Ovary (tissue), 9 donors: ENCODE results near the gene DUSP1. TPM values are rescaled to one million over a fixed set of nuclear protein-coding genes. Genes with fewer than 3 reads are reported as not detected.

Experiments used
- DNase-seq, 5 donors: peaks; one replicate each; pipeline ENCODE4 v3.0.0-alpha.2; 2019 to 2020
- H3K27ac ChIP-seq, 2 donors: fragments of 200-600 bp; one replicate each; pipeline versions ENCODE4 v1.5.1 to v1.8.0; 2019 to 2022
- H3K27me3 ChIP-seq: fragments of 200-600 bp; one replicate; pipeline ENCODE4 v1.8.0; 2022
- H3K36me3 ChIP-seq: fragments of 200-600 bp; sonication (generic); one replicate; pipeline ENCODE4 v1.5.1; 2019
- H3K4me1 ChIP-seq: one replicate; pipeline ENCODE4 v1.8.1; 2013; ENCODE audit warnings: mild to moderate bottlenecking, moderate library complexity; ENCODE audit not compliant: insufficient read depth
- H3K4me3 ChIP-seq: fragments of 200-600 bp; sonication (generic); one replicate; pipeline ENCODE4 v1.5.1; 2017
- H3K9me3 ChIP-seq, 2 donors: fragments of 200-600 bp in 1 of 2; sonication (generic) in 1 of 2; one replicate each; pipeline versions ENCODE4 v1.5.1 to v1.8.1; 2013 to 2019; ENCODE audit warnings: mild to moderate bottlenecking in 1 of 2, moderate library complexity in 1 of 2
- CTCF ChIP-seq, 3 donors: fragments of 450-650 bp in 2 of 3; fragments of 200-600 bp in 1 of 3; IDR thresholded peaks; one replicate each; pipeline versions ENCODE4 v1.5.1 to v1.8.0; 2016 to 2022; ENCODE audit warnings: antibody characterized with exemption in 3 of 3, mild to moderate bottlenecking in 1 of 3
- EP300 ChIP-seq: sonication (generic); formaldehyde crosslinking; IDR thresholded peaks from one replicate; pipeline ENCODE4 v1.6.1; 2017; ENCODE audit warnings: antibody characterized with exemption
- POLR2A ChIP-seq: fragments of 450-650 bp; IDR thresholded peaks from one replicate; pipeline ENCODE4 v1.6.1; 2017; ENCODE audit warnings: antibody characterized with exemption, mild to moderate bottlenecking, moderate library complexity
- WGBS, 3 donors: extraction: QIAGEN DNeasy Blood & Tissue Kit in 1 of 3; methylation state at CpG; one replicate each; pipeline versions ENCODE4 v1.1.5 to v1.1.7; 2013 to 2017; 5-methylcytosine and 5-hydroxymethylcytosine counted together
- intact Hi-C, 4 donors: fragments of 100-400 bp; cut with DNase I; formaldehyde crosslinking; loops; one replicate each; pipeline versions ENCODE4 v1.11.0 to v1.15.1; 2022 to 2023
- polyA plus RNA-seq, 2 donors: library from polyadenylated mRNA; stranded (reverse); fragments of 200-250 nt in 1 of 2; fragments of 350-450 nt in 1 of 2; fragmentation: Illumina TruSeq in 1 of 2; extraction: RNeasy Lipid Tissue Mini Kit (QIAGEN cat#74804) in 1 of 2; gene quantifications; one replicate each; pipeline ENCODE4 v1.2.3, GENCODE V29; 2013 to 2014
- total RNA-seq, 7 donors: library from RNA; depleted of rRNA in 2 of 7; stranded (reverse); fragments of >200 nt in 2 of 7; fragmentation: NEBNext Ultra II Directional in 3 of 7; extraction: Animal tissue kit (Norgen Biotek cat#: 25700) in 3 of 7; gene quantifications; one replicate each; pipeline versions ENCODE4 v1.1.0 to v1.2.4, GENCODE V29; 2016 to 2023
- donor health status: DM: no; HTN: no; CAD: no; lungs with moderate emphysema.
- donor health status: DM: no; HTN: no; CAD: no.
- donor health status: Bipolar disorder and iron deficiency.
- donor health status: DM: yes; HTN: yes; CAD: no.
- donor health status: DM: no; HTN: no; CAD: no.
- donor health status: DM: yes; HTN: yes; CAD: no.

DUSP1 gene
- total and polyA plus RNA-seq, 9 donors, result 112 to 2,672 (median 201) TPM

GRCh38 chr5:172758834-172759149, 12.2 kb downstream of the DUSP1 start:
- H3K27me3 ChIP-seq, result no peaks in the 10 kb centered on the region
- no peak for DNase-seq
- H3K36me3 ChIP-seq, result no peaks in the 10 kb centered on the region
- H3K4me1 ChIP-seq, result no peaks in the 10 kb centered on the region
- no peaks in the 10 kb centered on the region for H3K9me3 ChIP-seq
- no peak overlapping the region for H3K27ac ChIP-seq
- TF ChIP-seq POLR2A (no peak), CTCF (IDR thresholded peaks at IDR 0.05) (no peak), EP300 (no peak)
- 73 to 77% (median 73%) methylated on average over 6 of the region's 6 CpGs for WGBS, 3 donors
- intact Hi-C loops, result no loop called here
- no peak overlapping the region for H3K4me3 ChIP-seq

GRCh38 chr5:172758077-172758833, 12.7 kb downstream of the DUSP1 start:
- Histone ChIP-seq H3K36me3 (no peaks in the 10 kb centered on the region), H3K9me3 (no peaks in the 10 kb centered on the region), H3K4me3 (no peak overlapping the region), H3K27ac (no peak overlapping the region), H3K4me1 (no peaks in the 10 kb centered on the region), H3K27me3 (no peaks in the 10 kb centered on the region)
- no peak for TF ChIP-seq CTCF (IDR thresholded peaks at IDR 0.05)
- no peak for TF ChIP-seq EP300
- no peak for TF ChIP-seq POLR2A
- intact Hi-C loops, result no loop called here
- no peak for DNase-seq
- 64 to 68% (median 67%) methylated on average over 19 of the region's 19 CpGs for WGBS, 3 donors

GRCh38 chr5:172757394-172758010, 13.5 kb downstream of the DUSP1 start:
- Histone ChIP-seq H3K9me3 (no peaks in the 10 kb centered on the region), H3K36me3 (no peaks in the 10 kb centered on the region), H3K4me3 (no peak overlapping the region), H3K4me1 (no peaks in the 10 kb centered on the region), H3K27me3 (no peaks in the 10 kb centered on the region), H3K27ac (no peak overlapping the region)
- 82 to 90% (median 85%) methylated on average over 9 of the region's 9 CpGs for WGBS, 3 donors
- no peak for TF ChIP-seq CTCF (IDR thresholded peaks at IDR 0.05)
- no peak for TF ChIP-seq EP300
- TF ChIP-seq POLR2A, result no peak
- intact Hi-C loops, result no loop called here
- DNase-seq, result no peak

- 80 to 82% (median 82%) methylated on average over 10 of the region's 10 CpGs for WGBS, 3 donors
- DNase-seq, result no peak
- Histone ChIP-seq H3K4me1 (no peaks in the 10 kb centered on the region), H3K27me3 (no peaks in the 10 kb centered on the region), H3K9me3 (no peaks in the 10 kb centered on the region), H3K36me3 (no peaks in the 10 kb centered on the region), H3K27ac (no peak overlapping the region), H3K4me3 (no peak overlapping the region)
- intact Hi-C loops, result no loop called here
- TF ChIP-seq CTCF (IDR thresholded peaks at IDR 0.05) (no peak), EP300 (no peak), POLR2A (no peak)
These were observed 14.1 kb downstream of the DUSP1 start for GRCh38 chr5:172756764-172757393.
